HG03025 (cell line): ENCODE measurements around the gene OR4E1.
"Not testable (repeated sequence)": the region's sequence is repeated elsewhere in the genome, so short reads cannot be mapped to it uniquely, and the experiment has no call there.

Source experiments
- ATAC-seq: cut with Tn5 transposase; IDR thresholded peaks from one replicate; pipeline ENCODE4 v1.9.1; 2021; ENCODE audit warnings: mild to moderate bottlenecking, moderate library complexity; ENCODE audit not compliant: unreplicated experiment, low FRiP score

Gene OR4E1, protein sequence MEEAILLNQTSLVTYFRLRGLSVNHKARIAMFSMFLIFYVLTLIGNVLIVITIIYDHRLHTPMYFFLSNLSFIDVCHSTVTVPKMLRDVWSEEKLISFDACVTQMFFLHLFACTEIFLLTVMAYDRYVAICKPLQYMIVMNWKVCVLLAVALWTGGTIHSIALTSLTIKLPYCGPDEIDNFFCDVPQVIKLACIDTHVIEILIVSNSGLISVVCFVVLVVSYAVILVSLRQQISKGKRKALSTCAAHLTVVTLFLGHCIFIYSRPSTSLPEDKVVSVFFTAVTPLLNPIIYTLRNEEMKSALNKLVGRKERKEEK

GRCh38 chr14:21673718-21674117 is at the start of gene OR4E1:
Gene OR4E1 (minus strand): TSS chr14:21673818. CDS start chr14:21670935, 2,883 bp downstream.
- ATAC-seq, result no peak

DNA sequence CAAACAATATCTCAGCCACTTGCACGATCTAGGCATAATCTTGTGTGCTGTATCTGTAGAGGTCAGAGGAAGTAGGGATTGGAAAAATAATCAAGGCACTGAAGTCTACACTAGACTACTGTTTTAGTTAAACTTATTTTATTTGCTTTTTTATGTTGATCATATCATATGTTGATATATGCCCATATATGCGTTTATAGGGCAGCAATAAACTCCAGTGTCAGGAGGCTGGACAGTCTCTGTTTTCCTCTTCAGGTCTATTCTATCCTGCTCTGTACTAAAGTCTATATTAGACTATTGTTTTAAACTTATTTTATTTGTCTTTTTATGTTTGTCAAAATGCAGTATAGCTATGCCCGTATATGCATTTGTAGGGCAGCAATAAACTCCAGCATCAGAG is 47.9 kb upstream of the OR4E1 start:
- ATAC-seq, result no peak

DNA sequence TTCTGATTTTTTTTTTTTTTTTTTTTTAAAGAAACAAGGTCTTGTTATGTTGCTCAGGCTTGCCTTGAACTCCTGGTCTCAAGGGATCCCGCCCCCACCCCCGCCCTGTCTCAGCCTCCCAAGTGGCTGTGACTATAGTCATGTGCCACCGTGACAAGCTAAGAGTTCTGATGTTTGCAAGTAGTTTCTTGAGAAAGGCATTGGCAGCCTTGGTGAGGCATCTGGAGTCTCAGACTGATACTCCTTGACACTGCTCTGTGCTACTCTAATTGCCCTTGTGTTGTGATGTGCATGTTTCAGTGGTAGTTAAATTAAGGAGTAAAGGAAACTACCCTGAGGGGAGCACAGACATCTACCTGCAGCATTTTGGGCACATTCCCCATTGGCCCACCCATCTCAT is 46.2 kb upstream of the OR4E1 start:
- no peak for ATAC-seq

GRCh38 chr14:21714318-21714929 is 40.8 kb upstream of the OR4E1 start:
- no peak for ATAC-seq

DNA sequence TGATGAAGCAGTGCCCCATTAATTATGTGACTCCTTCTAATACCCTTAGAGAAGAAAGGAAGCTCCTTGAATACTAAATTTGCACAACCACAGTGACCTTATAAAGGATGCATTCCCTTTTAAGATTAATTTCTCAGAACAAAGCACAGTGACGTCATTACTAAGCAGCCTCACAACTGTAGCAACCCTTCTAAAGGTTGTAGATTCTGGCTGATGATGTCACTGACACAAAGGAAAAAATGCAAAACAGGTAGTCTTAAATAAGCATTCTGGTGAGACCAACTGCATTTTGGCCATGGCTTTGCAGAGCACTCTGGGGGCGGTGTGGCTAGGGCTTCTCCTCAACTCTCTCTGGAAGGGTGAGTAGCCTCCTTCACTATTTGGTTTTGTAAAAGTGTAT is 38.4 kb upstream of the OR4E1 start:
- no peak for ATAC-seq

GRCh38 chr14:21711360-21711961 is 37.8 kb upstream of the OR4E1 start:
- ATAC-seq, result no peak

GRCh38 chr14:21704338-21704737 is 30.7 kb upstream of the OR4E1 start:
- ATAC-seq, result no peak

GRCh38 chr14:21703357-21704326 is 30.0 kb upstream of the OR4E1 start:
- no peak for ATAC-seq

- ATAC-seq, result no peak
Observed at GRCh38 chr14:21702316-21702715, 28.7 kb upstream of the OR4E1 start.

DNA sequence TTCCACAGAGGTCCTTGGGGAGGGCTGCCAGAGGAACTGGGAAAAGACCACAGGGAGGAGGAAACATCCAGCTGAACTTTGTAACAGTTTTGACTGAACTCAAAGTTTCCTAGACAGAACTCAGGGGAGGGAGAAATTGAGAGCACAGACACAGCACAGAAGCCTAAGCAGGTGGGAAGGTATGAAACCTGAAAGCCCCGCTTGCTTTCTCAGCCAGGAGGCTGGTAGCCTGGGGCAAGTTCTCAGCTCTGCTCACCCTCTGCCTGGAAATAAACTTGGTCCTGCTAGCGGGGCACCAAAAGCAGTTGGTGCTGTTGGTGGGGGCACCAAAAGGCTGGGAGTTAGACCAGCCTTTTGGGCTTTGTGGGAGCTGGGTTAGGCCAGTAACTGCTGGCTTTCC is 25.9 kb upstream of the OR4E1 start:
- ATAC-seq, result no peak

DNA sequence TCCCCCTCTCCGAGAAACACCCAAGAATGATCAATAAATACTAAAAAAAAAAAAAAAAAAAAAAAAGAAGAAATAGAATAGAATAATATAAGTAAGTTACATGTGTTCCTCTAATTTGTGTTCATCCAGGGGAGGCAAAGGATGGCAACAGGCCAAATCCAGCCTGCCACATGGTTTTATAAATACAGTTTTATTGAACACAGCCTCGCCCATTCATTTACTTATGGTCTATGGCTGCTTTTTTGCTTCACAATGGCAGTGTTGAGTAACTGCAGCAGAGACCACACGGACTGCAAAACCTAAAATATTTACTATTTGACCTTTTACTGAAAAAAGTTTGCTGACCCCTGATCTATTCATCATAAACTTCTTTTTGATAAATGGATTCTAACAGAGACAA is 24.9 kb upstream of the OR4E1 start:
- not testable (repeated sequence) for ATAC-seq

DNA sequence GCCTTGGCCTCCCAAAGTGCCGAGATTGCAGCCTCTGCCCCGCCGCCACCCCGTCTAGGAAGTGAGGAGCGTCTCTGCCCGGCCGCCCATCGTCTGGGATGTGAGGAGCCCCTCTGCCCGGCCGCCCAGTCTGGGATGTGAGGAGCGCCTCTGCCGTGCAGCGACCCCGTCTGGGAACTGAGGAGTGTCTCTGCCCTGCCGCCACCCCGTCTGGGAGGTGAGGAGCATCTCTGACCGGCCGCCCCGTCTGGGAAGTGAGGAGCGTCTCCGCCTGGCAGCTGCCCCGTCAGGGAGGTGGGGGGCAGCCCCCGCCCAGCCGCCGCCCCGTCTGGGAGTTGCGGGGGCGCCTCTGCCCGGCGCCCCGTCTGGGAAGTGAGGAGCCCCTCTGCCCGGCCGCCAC is 24.0 kb upstream of the OR4E1 start:
- not testable (repeated sequence) for ATAC-seq

DNA sequence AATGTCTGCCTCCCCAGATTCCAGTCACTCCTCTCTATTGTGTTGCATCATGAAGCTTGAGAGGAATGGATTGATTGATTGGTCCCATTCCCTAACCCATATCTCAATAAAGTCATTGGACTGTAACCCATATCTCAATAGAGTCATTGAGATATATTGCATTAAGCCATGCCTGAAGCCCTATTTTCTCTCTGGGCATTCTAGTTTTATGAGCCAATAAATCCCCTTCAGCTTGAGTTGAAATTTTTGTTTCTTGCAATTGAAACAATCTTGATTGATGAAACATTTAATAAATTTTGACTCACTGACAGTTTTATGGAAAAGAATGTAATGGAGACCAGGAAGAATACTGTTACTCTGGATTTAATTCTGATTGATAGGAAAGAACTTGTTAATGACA is 20.8 kb upstream of the OR4E1 start:
- ATAC-seq, result no peak

GRCh38 chr14:21686468-21686867 is 12.8 kb upstream of the OR4E1 start:
- no peak for ATAC-seq

GRCh38 chr14:21680072-21680471 is 6.5 kb upstream of the OR4E1 start:
- no peak for ATAC-seq

GRCh38 chr14:21675566-21675965 is 1.9 kb upstream of the OR4E1 start:
- no peak for ATAC-seq

- no peak for ATAC-seq
Observed at GRCh38 chr14:21672116-21672515, 1.5 kb downstream of the OR4E1 start.

DNA sequence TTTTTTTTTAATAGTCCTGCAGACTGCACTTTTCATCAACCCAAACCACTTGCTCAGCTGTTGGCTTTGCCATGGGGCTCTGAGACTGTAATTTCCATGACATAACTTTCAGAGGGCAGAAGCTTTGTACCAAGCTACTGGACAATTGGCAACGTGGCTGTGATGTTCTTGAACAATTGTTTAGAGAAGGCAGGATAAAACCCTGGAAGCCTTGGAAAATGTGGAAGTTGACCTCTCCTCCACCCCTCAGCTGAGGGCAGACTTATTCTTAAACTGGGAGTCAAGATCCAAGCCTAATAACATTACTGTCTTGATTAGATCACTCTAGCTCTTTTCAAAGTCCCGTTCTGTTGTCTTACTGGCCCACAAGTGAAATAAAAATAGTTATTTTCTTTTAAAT is 2.2 kb downstream of the OR4E1 start:
- ATAC-seq, result no peak

DNA sequence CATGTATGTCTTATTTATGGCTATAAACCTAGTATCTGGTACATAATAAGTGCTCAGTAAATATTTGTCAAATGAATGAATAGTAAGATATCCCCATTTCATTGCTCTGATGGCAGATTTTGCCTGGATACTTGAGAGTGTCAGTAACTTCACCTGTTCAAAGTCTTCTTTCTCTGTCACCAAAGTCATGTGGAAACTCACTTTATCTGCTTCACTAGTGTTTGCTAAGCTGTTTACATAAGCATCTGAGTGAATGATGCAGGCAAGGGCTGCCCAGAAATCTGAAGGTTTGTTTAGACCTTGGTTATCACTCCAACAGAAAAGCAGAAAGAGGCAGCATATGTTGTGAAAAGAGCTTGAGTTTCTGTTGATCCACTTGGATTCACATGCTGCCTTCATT is 4.3 kb downstream of the OR4E1 start:
- no peak for ATAC-seq

- ATAC-seq, result no peak
Observed at GRCh38 chr14:21668377-21668776, 5.2 kb downstream of the OR4E1 start.

GRCh38 chr14:21656980-21657379 is 16.6 kb downstream of the OR4E1 start:
- ATAC-seq, result no peak
